Body of pancreas (tissue), 4 donors: ENCODE data around the gene CLEC4G.

Source experiments
- CTCF ChIP-seq, 7 experiments: fragments of 450-650 bp in 4 of 7; fragments of 200-600 bp in 3 of 7; sonication (generic) in 3 of 7; IDR thresholded peaks; one replicate each; pipeline ENCODE4 v1.5.1; 2016 to 2019; ENCODE audit warnings: antibody characterized with exemption in 7 of 7
- POLR2A ChIP-seq, 3 donors: fragments of 450-650 bp; IDR thresholded peaks; one replicate each; pipeline ENCODE4 v1.6.1; 2016; ENCODE audit warnings: antibody characterized with exemption in 3 of 3, mild to moderate bottlenecking in 2 of 3

DNA sequence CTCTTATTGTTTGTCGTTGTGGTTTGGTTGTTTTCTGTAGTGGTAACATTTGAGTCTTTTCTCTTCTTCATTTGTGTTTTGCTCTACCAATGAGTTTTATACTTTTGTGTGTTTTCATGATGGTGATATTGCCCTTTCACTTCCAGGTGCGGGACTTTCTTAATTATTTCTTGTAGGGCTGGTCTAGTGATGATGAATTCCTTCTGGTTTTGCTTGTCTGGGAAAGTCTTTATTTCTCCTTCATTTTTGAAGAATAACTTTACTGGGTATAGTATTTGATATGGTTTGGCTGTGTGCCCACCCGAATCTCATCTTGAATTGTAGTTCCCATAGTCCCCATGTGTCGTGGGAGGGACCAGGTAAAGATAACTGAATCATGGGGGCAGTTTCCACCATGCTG, 24.3 kb upstream of the CLEC4G start:
- TF ChIP-seq CTCF (IDR thresholded peaks at IDR 0.05) (no peak), POLR2A (IDR thresholded peaks at IDR 0.05) (no peak)
